ENCODE results near the gene MPRIP. TPM values are rescaled to one million over a fixed set of nuclear protein-coding genes. Genes with fewer than 3 reads are reported as not detected.

The MPRIP gene
- total RNA-seq, 1 experiment from 2014 or later: 132 TPM

DNA sequence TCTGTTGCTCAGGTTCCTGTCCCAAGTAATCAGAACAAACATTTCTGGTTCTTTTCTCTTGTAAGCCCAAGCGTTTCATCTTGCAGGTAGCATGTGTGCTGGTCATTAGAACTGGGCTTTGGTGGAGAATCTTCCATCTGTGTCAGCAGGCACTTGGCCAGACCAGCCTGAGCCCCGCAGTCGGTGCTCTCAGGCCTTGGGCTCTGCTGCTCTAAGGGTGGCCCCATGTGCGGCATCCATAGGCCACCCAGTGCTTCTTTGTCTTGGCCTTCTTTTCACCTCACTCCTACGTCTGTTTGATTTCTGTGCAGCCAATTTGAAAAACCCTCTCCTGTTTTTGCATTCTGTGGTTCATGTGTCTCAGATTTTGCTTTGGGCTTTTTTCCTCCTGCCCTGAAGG, 112.3 kb downstream of the MPRIP start:
- Histone ChIP-seq H2BK5ac (ENCODE audit: insufficient read length, low read length) (no peak overlapping the region), H3K79me1 (ENCODE audit: insufficient read depth, low read depth, low read length, poor library complexity, severe bottlenecking) (no peaks in the 10 kb centered on the region)

More for the DNA sequence above, 112.3 kb downstream of the MPRIP start:
- Mint-ChIP-seq H3K9me3 (no peaks in the 10 kb centered on the region), H3K4me1 (no peaks in the 10 kb centered on the region), H3K36me3 (ENCODE audit: insufficient read depth in 1 of 3, low read depth in 3 of 3) (peaks cover 33 to 71% (median 66%) of the 10 kb centered on the region in 3 experiments), H3K4me3 (no peak overlapping the region), H3K27ac (no peak overlapping the region), H3K27me3 (ENCODE audit: low read depth) (no peaks in the 10 kb centered on the region)
- no peak overlapping the region for H3K9ac ChIP-seq (ENCODE audit: extremely low read depth, insufficient read length, low read length)
- H2AK5ac ChIP-seq (ENCODE audit: insufficient read length, low read length): no peak overlapping the region
- no peak overlapping the region for H4K91ac ChIP-seq (ENCODE audit: insufficient read length, low read depth, low read length)
- H4K8ac ChIP-seq (replicated peaks; ENCODE audit: insufficient read length, low read depth, low read length): no peak overlapping the region
- no peak overlapping the region for H2BK20ac ChIP-seq (ENCODE audit: low read depth, low read length, poor library complexity, severe bottlenecking)
- no peak overlapping the region for H3K4me2 ChIP-seq (ENCODE audit: insufficient read depth, insufficient read length, low read length)
- no peaks in the 10 kb centered on the region for H3K4me1 ChIP-seq (ENCODE audit: insufficient read depth, low read length)
- TF ChIP-seq, protein P1, sequence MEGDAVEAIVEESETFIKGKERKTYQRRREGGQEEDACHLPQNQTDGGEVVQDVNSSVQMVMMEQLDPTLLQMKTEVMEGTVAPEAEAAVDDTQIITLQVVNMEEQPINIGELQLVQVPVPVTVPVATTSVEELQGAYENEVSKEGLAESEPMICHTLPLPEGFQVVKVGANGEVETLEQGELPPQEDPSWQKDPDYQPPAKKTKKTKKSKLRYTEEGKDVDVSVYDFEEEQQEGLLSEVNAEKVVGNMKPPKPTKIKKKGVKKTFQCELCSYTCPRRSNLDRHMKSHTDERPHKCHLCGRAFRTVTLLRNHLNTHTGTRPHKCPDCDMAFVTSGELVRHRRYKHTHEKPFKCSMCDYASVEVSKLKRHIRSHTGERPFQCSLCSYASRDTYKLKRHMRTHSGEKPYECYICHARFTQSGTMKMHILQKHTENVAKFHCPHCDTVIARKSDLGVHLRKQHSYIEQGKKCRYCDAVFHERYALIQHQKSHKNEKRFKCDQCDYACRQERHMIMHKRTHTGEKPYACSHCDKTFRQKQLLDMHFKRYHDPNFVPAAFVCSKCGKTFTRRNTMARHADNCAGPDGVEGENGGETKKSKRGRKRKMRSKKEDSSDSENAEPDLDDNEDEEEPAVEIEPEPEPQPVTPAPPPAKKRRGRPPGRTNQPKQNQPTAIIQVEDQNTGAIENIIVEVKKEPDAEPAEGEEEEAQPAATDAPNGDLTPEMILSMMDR (conservative IDR thresholded peaks at IDR 0.05): no peak
- no CpG with 5 or more reads among the region's 5 CpGs for WGBS (ENCODE audit: extremely low coverage, insufficient read length, low lambda C conversion rate)
- no peaks in the 10 kb centered on the region for H3K27me3 ChIP-seq (ENCODE audit: insufficient read depth, low read length)
- H3K9me3 ChIP-seq (ENCODE audit: control insufficient read depth, low read depth, low read length): no peaks in the 10 kb centered on the region
- H2BK15ac ChIP-seq (ENCODE audit: low read depth, low read length): no peak overlapping the region
- no peak overlapping the region for H3K27ac ChIP-seq (ENCODE audit: insufficient read length, low read depth, low read length)
- H3K79me2 ChIP-seq (ENCODE audit: insufficient read depth, low read length): no peaks in the 10 kb centered on the region
- no peaks in the 10 kb centered on the region for H3K23me2 ChIP-seq (ENCODE audit: insufficient read length, low read depth, low read length, poor library complexity, severe bottlenecking)
- H4K20me1 ChIP-seq (ENCODE audit: control insufficient read depth, insufficient read depth, insufficient read length): no peaks in the 10 kb centered on the region
- H2AFZ ChIP-seq (ENCODE audit: low read length): no peak overlapping the region
- H3T11ph ChIP-seq (ENCODE audit: low read length): no peak overlapping the region
- no peak overlapping the region for H2BK120ac ChIP-seq (ENCODE audit: low read depth, low read length, poor library complexity, severe bottlenecking)
- no peak for DNase-seq
- no peak overlapping the region for H3K4ac ChIP-seq (ENCODE audit: low read depth, low read length)
- H3K23ac ChIP-seq (ENCODE audit: insufficient read length, low read depth, low read length): no peak overlapping the region
- H4K5ac ChIP-seq (ENCODE audit: insufficient read length, low read depth, low read length): no peak overlapping the region
- H3K14ac ChIP-seq (ENCODE audit: insufficient read depth, low read length): no peak overlapping the region
- no peak overlapping the region for H3K18ac ChIP-seq (ENCODE audit: insufficient read length, low read depth, low read length)
- no peak overlapping the region for H3K56ac ChIP-seq (ENCODE audit: insufficient read length, low read depth, low read length)
- no peak overlapping the region for H2BK12ac ChIP-seq (ENCODE audit: insufficient read length, low read depth, low read length)

Data from H9 (cell line).